GM18868 (cell line): Measurements from ENCODE around the gene TRAK2.

Experiments
- ATAC-seq: cut with Tn5 transposase; IDR thresholded peaks from one replicate; pipeline ENCODE4 v1.9.1; 2021; ENCODE audit warnings: mild to moderate bottlenecking, moderate library complexity; ENCODE audit not compliant: unreplicated experiment

TRAK2 gene

GRCh38 chr2:201363857-201364560 lies 87.2 kb downstream of the TRAK2 start:
- peak; percentile 66 for ATAC-seq

DNA sequence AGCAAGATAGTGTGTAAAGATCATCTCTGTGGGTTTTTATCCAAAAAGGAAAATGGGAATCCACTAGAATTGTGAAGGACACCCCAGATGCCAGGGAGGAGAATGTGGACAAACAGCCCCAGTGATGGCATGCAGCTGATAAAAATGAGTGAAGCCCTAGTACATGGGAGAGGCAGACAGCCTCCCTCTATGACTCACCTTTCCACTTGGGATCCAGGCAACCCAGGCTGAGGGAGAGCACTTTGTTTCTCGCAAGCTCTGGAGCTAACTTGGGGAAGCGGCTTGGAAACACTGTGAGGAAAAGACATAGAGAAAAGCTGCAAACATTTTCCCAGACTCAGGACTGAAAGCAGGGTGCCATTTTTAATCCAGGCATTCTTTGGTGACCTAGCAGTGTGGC lies 88.9 kb downstream of the TRAK2 start:
- no peak for ATAC-seq

GRCh38 chr2:201361078-201361733 lies 90.1 kb downstream of the TRAK2 start:
- ATAC-seq, result no peak

DNA sequence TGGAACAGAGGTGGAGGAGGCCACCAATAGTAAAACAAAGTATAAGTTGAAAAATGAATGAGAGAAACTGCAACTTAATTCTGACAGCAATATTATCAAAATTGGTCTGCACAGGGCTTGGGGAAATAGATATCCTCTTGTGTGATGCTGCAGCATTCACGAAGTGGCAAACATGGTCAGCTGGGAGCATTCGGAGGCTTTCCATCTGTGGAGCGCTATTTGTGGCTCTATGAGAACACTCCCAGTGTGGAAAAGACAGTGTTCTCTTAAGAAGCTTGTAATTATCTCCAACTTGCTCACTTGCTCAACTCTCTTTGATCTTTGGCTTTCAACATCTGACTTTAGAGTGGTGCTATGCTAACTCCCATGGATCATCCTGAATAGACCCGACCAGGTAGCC lies 91.0 kb downstream of the TRAK2 start:
- ATAC-seq, result no peak

GRCh38 chr2:201358684-201359083 lies 92.6 kb downstream of the TRAK2 start:
- no peak for ATAC-seq

DNA sequence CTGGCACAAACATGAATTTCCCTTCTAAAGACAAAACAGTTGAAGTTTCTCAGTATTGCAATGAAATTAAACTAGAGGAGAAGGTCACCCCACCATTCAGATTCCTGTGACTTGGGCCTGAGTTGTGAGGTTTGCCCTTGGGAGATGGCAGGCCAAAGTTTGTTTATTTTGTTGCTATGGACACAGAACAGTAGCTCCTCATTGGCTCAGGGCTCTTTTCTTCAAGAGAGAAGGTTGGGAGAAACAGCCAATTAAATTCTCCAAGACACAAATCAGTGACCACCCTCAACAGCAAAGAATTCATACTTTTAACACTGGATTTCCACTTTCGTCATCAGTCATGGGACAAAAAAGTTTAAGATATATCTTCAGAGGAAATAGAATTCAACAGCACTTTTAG lies 94.0 kb downstream of the TRAK2 start, which contains the start of gene FLACC1:
Gene FLACC1 (minus strand): TSS at position 125 of the 400 bp plus-strand sequence. CDS start 5,941 bp downstream, outside the sequence.
- no peak for ATAC-seq

DNA sequence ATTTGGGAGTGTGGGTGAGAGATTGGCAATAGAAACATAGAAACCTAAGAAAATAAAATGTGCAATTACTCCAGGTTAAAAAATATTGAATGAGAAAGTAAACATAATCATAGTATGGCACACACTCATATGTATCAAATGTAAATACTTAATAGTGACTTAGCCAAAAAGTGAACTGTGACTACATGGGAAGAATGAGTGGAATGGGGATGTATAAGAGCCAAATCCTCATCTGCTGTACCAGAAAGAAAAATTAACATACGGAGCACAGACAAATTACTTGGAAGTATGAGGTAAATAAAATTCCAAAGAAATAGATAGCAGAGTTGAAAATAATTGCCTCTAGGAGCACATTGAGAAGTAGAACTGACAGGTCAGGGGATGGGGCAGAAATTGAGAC lies 98.1 kb downstream of the TRAK2 start:
- no peak for ATAC-seq

GRCh38 chr2:201350879-201351278 lies 100.4 kb downstream of the TRAK2 start:
- no peak for ATAC-seq

DNA sequence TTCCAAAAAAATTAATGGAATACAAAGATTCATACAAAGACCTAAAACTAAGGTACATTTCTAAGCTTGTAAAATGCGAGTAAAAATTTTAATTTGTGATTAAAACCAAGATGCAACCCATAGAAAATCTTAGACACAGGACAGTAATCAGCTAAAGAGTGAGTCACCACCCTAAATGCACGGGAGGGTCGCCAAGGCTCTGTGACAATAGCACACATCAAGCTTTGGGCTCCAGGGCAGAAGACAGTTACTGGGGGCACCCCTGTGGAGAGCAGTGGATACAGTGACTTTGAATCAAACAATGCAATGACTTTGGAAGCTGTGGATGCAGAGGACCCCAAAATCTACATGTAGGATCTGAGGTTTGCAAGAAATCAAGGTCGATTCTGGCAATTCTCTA lies 101.7 kb downstream of the TRAK2 start:
- no peak for ATAC-seq

GRCh38 chr2:201348758-201349157 lies 102.5 kb downstream of the TRAK2 start:
- ATAC-seq, result no peak

DNA sequence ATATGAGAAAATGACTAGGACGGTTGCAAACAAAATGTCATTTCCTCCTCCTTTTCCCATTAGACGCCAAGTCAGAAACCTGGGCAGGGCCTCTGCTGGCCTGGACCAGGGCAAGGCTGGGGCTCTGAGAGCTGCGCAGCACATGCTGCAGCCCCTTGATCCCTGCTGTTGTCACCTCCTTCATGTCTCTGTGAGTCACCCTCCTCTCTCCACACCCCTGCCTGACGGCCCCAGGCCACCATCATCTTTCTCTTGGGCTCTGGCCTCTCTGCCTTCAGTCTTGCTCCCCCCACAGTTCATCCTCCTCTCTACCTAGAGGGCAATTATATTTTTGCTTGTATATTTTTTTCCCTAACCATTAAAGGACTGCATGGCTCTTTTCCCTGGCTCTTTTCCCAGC lies 104.1 kb downstream of the TRAK2 start:
- ATAC-seq, result no peak

- ATAC-seq, result no peak
These were observed 105.5 kb downstream of the TRAK2 start for GRCh38 chr2:201345625-201346213.

GRCh38 chr2:201344663-201345366 lies 106.4 kb downstream of the TRAK2 start:
- ATAC-seq, result no peak

GRCh38 chr2:201343559-201343958 lies 107.7 kb downstream of the TRAK2 start:
- no peak for ATAC-seq

- ATAC-seq, result no peak
These were observed 108.3 kb downstream of the TRAK2 start for GRCh38 chr2:201342923-201343322.

DNA sequence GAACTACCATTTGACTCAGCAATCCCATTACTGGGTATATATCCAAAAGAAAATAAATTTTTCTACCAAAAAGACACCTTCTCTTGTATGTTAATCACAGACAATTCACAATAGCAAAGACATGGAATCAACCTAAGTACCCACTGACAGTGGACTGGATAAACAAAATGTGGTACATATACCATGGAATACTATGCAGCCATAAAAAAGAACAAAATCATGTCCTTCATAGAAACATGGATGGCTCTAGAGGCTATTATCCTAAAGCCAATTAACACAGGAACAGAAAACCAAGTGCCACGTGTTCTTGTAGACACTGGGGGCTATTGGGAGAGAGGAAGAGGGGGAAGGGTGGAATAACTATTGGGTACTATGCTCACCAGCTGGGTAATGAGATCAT lies 121.8 kb downstream of the TRAK2 start:
- no peak for ATAC-seq

- no peak for ATAC-seq
These were observed 123.6 kb downstream of the TRAK2 start for GRCh38 chr2:201327678-201328077.
